GM10248 (cell line): ENCODE data around the gene CAPN10.

Experiments used
- CTCF ChIA-PET: fragments of 300-600 bp; sonication (Branson Sonifier 250); formaldehyde crosslinking; extraction: SDS; loops from one replicate; lab custom pipeline; 2021; ENCODE audit warnings: antibody characterized with exemption; lab: Yijun Ruan, JAX
- POLR2A ChIA-PET: fragments of 350-650 bp; sonication (Branson Sonifier 250); formaldehyde crosslinking; extraction: SDS; loops from one replicate; lab custom pipeline; 2020; ENCODE audit warnings: antibody characterized with exemption; lab: Yijun Ruan, JAX
- DNase-seq: peaks from one replicate; pipeline ENCODE4 v3.0.0; 2012; ENCODE audit errors: extremely low spot score
- TF ChIP-seq, protein P1 (sequence below): IDR thresholded peaks from 2 replicates; pipeline ENCODE4 v1.5.1; 2012; ENCODE audit warnings: mild to moderate bottlenecking, low read depth; ENCODE audit errors: extremely low read depth, missing control alignments, control extremely low read depth

CAPN10 gene

DNA sequence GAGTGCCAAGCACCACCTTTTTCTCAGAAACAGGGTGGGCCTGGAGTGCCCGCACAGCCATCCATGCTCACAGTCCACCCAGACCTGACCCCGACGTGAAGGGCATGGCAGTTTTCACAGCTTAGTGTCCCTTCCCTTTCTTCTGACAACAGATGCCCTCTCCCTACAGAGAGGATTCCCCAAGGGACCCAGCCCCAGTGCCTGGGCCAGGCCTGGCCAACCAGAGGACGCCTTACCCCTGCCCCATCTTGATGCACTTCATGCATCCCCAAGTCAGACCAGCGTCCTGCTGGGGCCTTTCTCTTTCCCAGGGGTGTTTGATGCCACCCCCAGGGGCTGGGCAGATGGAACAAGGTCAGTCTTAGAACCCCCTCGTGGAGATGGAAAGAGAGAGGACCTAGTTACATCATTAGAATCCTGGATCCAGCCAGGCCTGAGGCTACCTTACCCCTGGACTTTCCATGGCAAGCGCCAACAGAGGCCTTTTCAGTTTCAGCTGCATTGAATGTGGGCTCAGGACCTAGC lies 32.5 kb upstream of the CAPN10 start:
- ChIA-PET POLR2A (no interaction called here), CTCF (interaction anchor here (1.1 to 1.6 kb wide), 3 partner anchors 12 to 40 kb away, joined by 3 to 5 read pairs (median 4); no protein-coding TSS in a partner anchor)
- DNase-seq = peak; percentile 9
- TF ChIP-seq, protein P1, sequence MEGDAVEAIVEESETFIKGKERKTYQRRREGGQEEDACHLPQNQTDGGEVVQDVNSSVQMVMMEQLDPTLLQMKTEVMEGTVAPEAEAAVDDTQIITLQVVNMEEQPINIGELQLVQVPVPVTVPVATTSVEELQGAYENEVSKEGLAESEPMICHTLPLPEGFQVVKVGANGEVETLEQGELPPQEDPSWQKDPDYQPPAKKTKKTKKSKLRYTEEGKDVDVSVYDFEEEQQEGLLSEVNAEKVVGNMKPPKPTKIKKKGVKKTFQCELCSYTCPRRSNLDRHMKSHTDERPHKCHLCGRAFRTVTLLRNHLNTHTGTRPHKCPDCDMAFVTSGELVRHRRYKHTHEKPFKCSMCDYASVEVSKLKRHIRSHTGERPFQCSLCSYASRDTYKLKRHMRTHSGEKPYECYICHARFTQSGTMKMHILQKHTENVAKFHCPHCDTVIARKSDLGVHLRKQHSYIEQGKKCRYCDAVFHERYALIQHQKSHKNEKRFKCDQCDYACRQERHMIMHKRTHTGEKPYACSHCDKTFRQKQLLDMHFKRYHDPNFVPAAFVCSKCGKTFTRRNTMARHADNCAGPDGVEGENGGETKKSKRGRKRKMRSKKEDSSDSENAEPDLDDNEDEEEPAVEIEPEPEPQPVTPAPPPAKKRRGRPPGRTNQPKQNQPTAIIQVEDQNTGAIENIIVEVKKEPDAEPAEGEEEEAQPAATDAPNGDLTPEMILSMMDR = no peak

DNA sequence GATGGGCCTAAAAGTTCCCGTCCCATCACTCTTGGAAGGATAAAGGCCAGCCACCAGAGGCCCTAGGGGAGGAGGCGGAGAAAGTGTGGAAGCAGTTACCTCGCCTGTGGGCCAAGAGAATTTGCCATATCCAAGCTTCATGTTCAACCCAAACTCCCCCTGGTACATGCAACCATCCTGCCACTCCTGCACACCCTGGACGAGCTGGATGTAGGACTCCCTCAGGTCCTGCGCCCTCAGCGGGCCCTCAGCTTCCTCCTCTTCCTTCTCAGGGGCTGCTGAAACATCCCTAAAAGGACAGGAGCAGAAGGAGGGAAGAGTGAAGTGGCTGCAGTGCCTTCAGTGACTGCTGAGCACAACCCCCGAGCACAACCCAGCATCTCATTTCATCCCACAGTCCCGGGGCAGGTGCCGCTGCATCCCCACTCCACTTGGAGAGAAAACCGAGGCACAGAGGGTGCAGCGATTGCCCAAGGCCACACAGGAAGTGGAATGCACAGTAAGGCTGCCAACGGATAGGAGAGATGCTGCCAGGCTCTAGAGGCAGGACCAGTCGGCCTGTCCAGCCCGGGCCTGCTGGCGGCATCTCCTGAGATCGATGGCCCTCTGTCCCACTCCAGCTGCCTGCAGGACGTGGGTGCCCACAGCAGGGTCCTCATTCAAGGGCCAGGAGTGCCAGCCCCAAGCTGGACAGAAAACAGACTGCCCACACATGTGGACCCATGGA lies 31.6 kb upstream of the CAPN10 start:
- CTCF ChIA-PET = interaction anchor here (1.1 to 1.6 kb wide), 3 partner anchors 11 to 41 kb away, joined by 3 to 5 read pairs (median 4); no protein-coding TSS in a partner anchor
- POLR2A ChIA-PET = no interaction called here
- TF ChIP-seq, protein P1 = no peak
- DNase-seq = no peak

DNA sequence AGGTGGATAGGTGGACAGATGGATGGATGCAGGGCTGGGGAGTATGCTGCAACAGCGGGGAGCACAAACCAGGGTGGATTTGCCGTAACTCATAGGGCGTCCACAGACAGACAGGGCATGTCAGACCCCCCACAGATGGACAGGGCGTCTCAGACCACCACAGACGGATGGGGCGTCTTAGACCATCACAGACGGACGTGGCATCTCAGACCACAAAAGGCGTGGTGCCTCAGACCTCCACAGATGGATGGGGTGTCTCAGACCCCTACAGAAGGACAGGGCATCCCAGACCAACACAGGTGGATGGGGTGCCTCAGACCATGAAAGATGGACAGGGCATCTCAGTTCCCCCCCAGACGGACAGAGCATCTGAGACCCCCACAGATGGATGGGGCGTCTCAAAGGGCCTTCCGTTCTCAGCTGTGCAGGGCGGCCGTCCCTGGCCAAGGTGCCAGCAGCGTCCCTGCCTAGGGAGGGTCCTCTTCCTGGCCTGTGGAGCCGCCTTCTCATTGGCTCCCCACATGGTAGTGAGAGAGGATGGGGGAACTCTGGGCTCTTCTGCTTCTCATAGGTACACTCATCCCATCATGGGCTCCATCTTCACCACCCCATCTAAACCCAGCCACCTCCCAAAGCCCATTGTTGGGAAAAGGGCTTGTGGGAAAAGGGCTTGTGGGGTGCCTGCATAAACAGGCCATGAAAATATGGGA lies 30.8 kb upstream of the CAPN10 start:
- ChIA-PET CTCF (interaction anchor here (1.1 to 4.4 kb wide), 3 partner anchors 11 to 41 kb away, joined by 3 to 14 read pairs (median 5); no protein-coding TSS in a partner anchor), POLR2A (no interaction called here)
- TF ChIP-seq, protein P1 = no peak
- no peak for DNase-seq

DNA sequence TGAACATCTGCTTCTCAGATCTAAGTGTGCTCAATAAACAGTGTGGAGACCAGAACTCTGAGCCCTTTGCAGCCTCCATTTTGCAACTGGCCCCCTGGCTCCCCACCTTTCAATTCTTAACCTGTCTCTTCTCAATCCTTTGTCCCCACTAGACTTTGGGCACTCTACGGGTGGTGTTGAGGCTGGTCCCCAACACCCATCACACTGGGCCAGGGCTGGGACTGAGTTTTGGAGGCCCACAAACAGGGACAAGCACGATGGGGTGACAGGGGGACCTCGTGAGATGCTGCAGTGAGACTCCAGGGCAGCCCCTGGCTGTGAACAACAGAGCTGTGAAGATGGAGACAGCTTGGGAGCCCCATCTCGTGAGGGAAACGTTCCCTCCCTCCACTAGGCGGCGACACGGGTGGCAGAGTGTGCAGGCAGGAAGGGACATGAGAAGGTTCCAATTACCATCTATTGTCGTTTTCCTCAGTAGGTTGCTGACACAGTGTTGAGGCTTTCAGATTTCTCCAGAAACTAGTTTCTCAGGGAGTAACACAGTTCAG lies 29.9 kb upstream of the CAPN10 start:
- DNase-seq = peak; percentile 71
- TF ChIP-seq, protein P1 = peak; percentile 42
- POLR2A ChIA-PET = no interaction called here
- CTCF ChIA-PET = interaction anchor here (1.1 to 4.4 kb wide), 3 partner anchors 10 to 42 kb away, joined by 3 to 15 read pairs (median 14); no protein-coding TSS in a partner anchor

DNA sequence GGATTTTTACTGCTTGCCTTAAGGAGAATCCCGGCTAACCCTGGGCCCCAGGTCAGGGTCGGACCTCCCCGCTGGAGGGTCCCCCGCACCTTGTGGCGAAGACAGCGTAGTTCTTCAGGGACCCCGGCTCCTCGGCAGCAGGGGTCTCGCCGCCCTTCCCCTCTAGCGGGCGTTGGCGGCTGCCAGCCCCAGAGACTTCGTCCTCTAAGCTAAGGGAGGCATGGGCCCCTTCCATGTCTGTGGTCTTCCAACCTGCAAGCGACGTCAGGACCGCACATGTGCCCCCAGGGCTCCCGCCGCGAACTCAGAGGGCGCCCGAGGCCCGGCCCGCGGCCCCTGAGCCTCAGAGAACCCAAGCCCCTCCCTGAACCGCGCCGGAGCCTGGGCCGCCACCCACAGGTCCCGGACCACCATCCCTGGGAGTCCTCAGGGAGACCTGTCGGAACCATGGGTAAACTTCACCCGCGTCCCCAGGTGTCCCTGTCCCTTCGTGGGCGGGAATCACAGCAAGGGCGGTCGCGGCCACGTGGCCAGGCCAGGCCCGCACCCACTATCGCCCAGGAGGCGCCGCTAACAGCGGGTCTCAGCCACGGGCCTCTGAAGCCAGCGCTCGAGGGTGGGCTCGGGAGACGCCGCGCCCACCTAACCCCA lies 29.3 kb upstream of the CAPN10 start:
- POLR2A ChIA-PET = no interaction called here
- CTCF ChIA-PET = interaction anchor here (1.0 to 4.4 kb wide), 3 partner anchors 9 to 43 kb away, joined by 3 to 15 read pairs (median 14); no protein-coding TSS in a partner anchor
- DNase-seq = no peak
- TF ChIP-seq, protein P1 = no peak
